Endothelial cell of umbilical vein (primary cell): ENCODE data around the gene MYZAP. TPM values are rescaled to one million over a fixed set of nuclear protein-coding genes. Genes with fewer than 3 reads are reported as not detected.

Experiments
- BruUV-seq: library from RNA; stranded (reverse); fragments of 400-500 nt; replicated peaks from 2 replicates; lab custom pipeline; 2021; lab: Mats Ljungman, UMichigan
- CTCF ChIA-PET: fragments of 300-600, 350-600 bp; sonication (Branson Sonifier 250); formaldehyde crosslinking; loops from one replicate; lab custom pipeline; 2021; ENCODE audit warnings: antibody characterized with exemption, inconsistent platforms; lab: Charles Lee
- POLR2A ChIA-PET: fragments of 300-600, 350-600 bp; sonication (Branson Sonifier 250); formaldehyde crosslinking; loops from one replicate; lab custom pipeline; 2021; ENCODE audit warnings: antibody characterized with exemption, inconsistent platforms; lab: Charles Lee
- DNase-seq: peaks from one replicate; pipeline ENCODE4 v3.0.0-alpha.2; 2011; ENCODE audit warnings: low read depth, low spot score
- FAIRE-seq: peaks from 2 replicates; lab custom pipeline; 2011; peaks lifted over from hg19 to GRCh38; lab: Jason Lieb, UNC
- H2AFZ ChIP-seq: 2 replicates; pipeline ENCODE4 v1.6.0; 2012; ENCODE audit warnings: low read depth, low read length, control low read depth, inconsistent platforms
- H3K27ac ChIP-seq: 2 replicates; pipeline ENCODE4 v1.5.1; 2011; ENCODE audit warnings: low read depth, mild to moderate bottlenecking, control low read depth, low read length, moderate library complexity; ENCODE audit not compliant: insufficient read depth
- H3K27me3 ChIP-seq, 2 experiments: 2 replicates each; pipeline versions ENCODE4 v1.6.0 to v1.6.1; 2011; ENCODE audit warnings: low read length in 2 of 2, mixed read lengths in 1 of 2; ENCODE audit not compliant: control insufficient read depth in 2 of 2, insufficient read depth in 2 of 2
- H3K36me3 ChIP-seq, 2 experiments: 2 replicates in 1 of 2; 3 replicates in 1 of 2; pipeline ENCODE4 v1.5.1; 2011; ENCODE audit warnings: low read length in 2 of 2, mild to moderate bottlenecking in 1 of 2, moderate library complexity in 1 of 2; ENCODE audit not compliant: control insufficient read depth in 2 of 2, insufficient read depth in 2 of 2; ENCODE audit errors: extremely low read depth in 1 of 2
- H3K4me1 ChIP-seq: 3 replicates; pipeline ENCODE4 v1.5.1; 2011; ENCODE audit warnings: mild to moderate bottlenecking, low read length; ENCODE audit not compliant: control insufficient read depth, insufficient read depth; ENCODE audit errors: extremely low read depth
- H3K4me2 ChIP-seq: 2 replicates; pipeline ENCODE4 v1.6.1; 2011; ENCODE audit warnings: low read length, control low read depth, mixed read lengths; ENCODE audit not compliant: insufficient read depth
- H3K4me3 ChIP-seq, 3 experiments: fragments of 200-600 bp in 1 of 3; sonication (generic), shearing (Covaris generic) in 1 of 3; replicated peaks in 1 of 3; 2 replicates each; pipeline ENCODE4 v1.5.1; 2011 to 2016; ENCODE audit warnings: control low read depth in 3 of 3, low read length in 3 of 3, mild to moderate bottlenecking in 2 of 3, inconsistent platforms in 1 of 3, low read depth in 1 of 3, moderate library complexity in 1 of 3; ENCODE audit not compliant: insufficient read depth in 1 of 3
- H3K79me2 ChIP-seq: 2 replicates; pipeline ENCODE4 v1.6.0; 2012; ENCODE audit warnings: low read length, inconsistent platforms; ENCODE audit not compliant: control insufficient read depth, insufficient read depth
- H3K9ac ChIP-seq: replicated peaks from 2 replicates; pipeline ENCODE3; 2011; ENCODE audit warnings: low read length, control low read depth; ENCODE audit not compliant: insufficient read depth; ENCODE audit errors: extremely low read depth
- H3K9me1 ChIP-seq: replicated peaks from 3 replicates; pipeline ENCODE4 v1.6.0; 2011; ENCODE audit warnings: mild to moderate bottlenecking, low read length; ENCODE audit not compliant: control insufficient read depth, insufficient read depth; ENCODE audit errors: extremely low read depth
- H3K9me3 ChIP-seq: replicated peaks from 2 replicates; pipeline ENCODE4 v1.5.1; 2012; ENCODE audit warnings: low read length, inconsistent platforms; ENCODE audit not compliant: control insufficient read depth, insufficient read depth
- H4K20me1 ChIP-seq: replicated peaks from 2 replicates; pipeline ENCODE3; 2011; ENCODE audit warnings: mild to moderate bottlenecking, low read length; ENCODE audit not compliant: control insufficient read depth, insufficient read depth; ENCODE audit errors: extremely low read depth
- EZH2 ChIP-seq: IDR thresholded peaks from 2 replicates; pipeline ENCODE4 v1.6.1; 2012; ENCODE audit warnings: borderline replicate concordance, low read depth, mild to moderate bottlenecking, moderate library complexity, low read length, inconsistent platforms; ENCODE audit not compliant: severe bottlenecking
- FOS ChIP-seq: IDR thresholded peaks from 2 replicates; pipeline ENCODE4 v1.6.1; 2011; ENCODE audit warnings: mild to moderate bottlenecking, low read length, moderate library complexity, borderline replicate concordance; ENCODE audit not compliant: insufficient read depth
- MAX ChIP-seq: IDR thresholded peaks from 2 replicates; pipeline ENCODE4 v1.6.1; 2011; ENCODE audit not compliant: insufficient read depth, insufficient read length
- MYC ChIP-seq: IDR thresholded peaks from one replicate; pipeline ENCODE4 v1.6.1; 2011; ENCODE audit warnings: mild to moderate bottlenecking, low read depth, low read length
- POLR2A ChIP-seq: IDR thresholded peaks from 2 replicates; pipeline ENCODE4 v1.6.1; 2012; ENCODE audit warnings: low read depth, mild to moderate bottlenecking, control low read depth, low read length
- dilution Hi-C: fragments of 300-500 bp; cut with MboI; formaldehyde crosslinking; loops from one replicate; pipeline ENCODE4 v1.15.0; 2019; ENCODE audit warnings: low sequenced_read_pairs; ENCODE audit not compliant: extremely low pct_ligation_motif_present
- intact Hi-C: fragments of 100-400 bp; cut with micrococcal nuclease; formaldehyde crosslinking; loops from one replicate; pipeline ENCODE4 v1.10.0; 2022
- polyA plus RNA-seq, 4 experiments: library from polyadenylated mRNA; depleted of rRNA in 3 of 4; stranded (reverse) in 3 of 4; unstranded in 1 of 4; fragments of >200 nt; gene quantifications; 2 replicates each; pipeline versions ENCODE4 v1.2.1 to v1.2.3, GENCODE V29; 2011 to 2012; ENCODE audit warnings: missing spikeins in 1 of 4
- total RNA-seq: library from RNA; stranded (reverse); gene quantifications from 2 replicates; pipeline ENCODE4 v1.2.3, GENCODE V29; 2021

Gene MYZAP
- total and polyA plus RNA-seq, 2 donors (not counting 3 experiments of a cell fraction or from before 2014, with no cell fraction given): 6.3 to 8.1 TPM

GRCh38 chr15:57704441-57704840 lies 112.7 kb downstream of the MYZAP start:
- no peak overlapping the region for H2AFZ ChIP-seq
- no peaks in the 10 kb centered on the region for H3K27me3 ChIP-seq
- H3K4me3 ChIP-seq: no peak overlapping the region
- CTCF ChIA-PET: no interaction called here
- TF ChIP-seq EZH2: no peak
- TF ChIP-seq MYC: no peak
- no peak for TF ChIP-seq POLR2A
- FAIRE-seq (no peak), DNase-seq (no peak)
- POLR2A ChIA-PET: no interaction called here
- H3K4me1 ChIP-seq: peaks cover 16% of the 10 kb centered on the region
- dilution Hi-C loops (no loop called here), intact Hi-C loops (no loop called here)
- H3K9ac ChIP-seq: no peak overlapping the region
- no peak overlapping the region for H3K27ac ChIP-seq
- H3K4me2 ChIP-seq: no peak overlapping the region
- no peaks in the 10 kb centered on the region for H3K9me3 ChIP-seq
- H3K36me3 ChIP-seq: peaks cover 0 to 5% of the 10 kb centered on the region in 2 experiments
- H3K79me2 ChIP-seq: peaks cover 26% of the 10 kb centered on the region
- H4K20me1 ChIP-seq: no peaks in the 10 kb centered on the region
- no peaks in the 10 kb centered on the region for H3K9me1 ChIP-seq
- no TSS peak for BruUV-seq

GRCh38 chr15:57705746-57706404 lies 114.2 kb downstream of the MYZAP start:
- Histone ChIP-seq H3K4me3 (peak overlapping the region in 2 of 3 experiments; percentile 59 to 71), H3K9ac (peak overlapping the region; percentile 80), H3K4me1 (peaks cover 16% of the 10 kb centered on the region), H3K27ac (peak overlapping the region; percentile 74), H3K4me2 (peak overlapping the region; percentile 58), H3K36me3 (peaks cover 2 to 13% of the 10 kb centered on the region in 2 experiments), H3K27me3 (no peaks in the 10 kb centered on the region), H3K9me3 (no peaks in the 10 kb centered on the region), H2AFZ (peak overlapping the region; percentile 85), H3K9me1 (no peaks in the 10 kb centered on the region), H4K20me1 (no peaks in the 10 kb centered on the region), H3K79me2 (peaks cover 35% of the 10 kb centered on the region)
- POLR2A ChIA-PET: interaction anchor here (0.7 kb wide), 1 partner anchor 111 kb away, joined by 4 read pairs; no protein-coding TSS in a partner anchor
- intact Hi-C loops: loop anchor here (1.0 to 5.0 kb wide), 5 partner anchors 14 to 365 kb away; no protein-coding TSS in a partner anchor
- no peak for TF ChIP-seq FOS
- no peak for TF ChIP-seq MAX
- TF ChIP-seq POLR2A: no peak
- TSS peak; percentile 63 for BruUV-seq
- DNase-seq (no peak), FAIRE-seq (no peak)
- CTCF ChIA-PET: interaction anchor here (1.1 to 3.6 kb wide), 16 partner anchors 9 to 365 kb away, joined by 3 to 33 read pairs (median 8); no protein-coding TSS in a partner anchor
- dilution Hi-C loops: no loop called here
